Measurements from ENCODE around the gene GRIK1. TPM values are rescaled to one million over a fixed set of nuclear protein-coding genes. Genes with fewer than 3 reads are reported as not detected.

Gene GRIK1
- polyA plus RNA-seq, 1 donor from 2014 or later = 8.7 TPM

DNA sequence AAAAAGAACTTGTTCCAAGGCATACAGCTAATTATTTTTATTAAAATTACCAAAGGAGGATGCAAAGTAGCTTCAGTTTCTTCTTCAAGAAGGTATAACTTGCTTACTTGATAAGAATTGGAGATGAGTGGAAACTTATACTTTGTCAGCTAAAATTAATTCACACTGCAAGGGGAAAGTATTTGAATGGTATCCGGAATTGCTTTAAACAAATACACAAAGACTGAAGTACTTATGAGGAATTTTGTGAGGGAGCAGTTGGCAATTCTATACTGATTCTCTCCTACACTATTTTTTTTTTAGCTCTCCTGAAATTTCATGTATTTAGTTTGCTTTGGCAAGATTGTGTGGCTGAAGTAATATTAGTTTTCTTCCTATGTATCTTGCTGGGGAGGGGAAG lies 39.2 kb upstream of the GRIK1 start:
- no peaks in the 10 kb centered on the region for H3K27me3 ChIP-seq (ENCODE audit: insufficient read depth, low read depth, low read length)
- no peak overlapping the region for H3K4me2 ChIP-seq (ENCODE audit: low read length)
- H3K79me2 ChIP-seq (replicated peaks; ENCODE audit: insufficient read depth, low read length) = no peaks in the 10 kb centered on the region
- no peak overlapping the region for H3K9ac ChIP-seq (ENCODE audit: low read length)
- H3K27ac ChIP-seq (ENCODE audit: low read length) = no peak overlapping the region
- H3F3A ChIP-seq (ENCODE audit: insufficient read depth, low read length, poor library complexity, severe bottlenecking) = no peaks in the 10 kb centered on the region
- TF ChIP-seq TAF1 (IDR thresholded peaks at IDR 0.05; ENCODE audit: low read depth) = no peak
- TF ChIP-seq POLR2AphosphoS5 (IDR thresholded peaks at IDR 0.05) = no peak
- TF ChIP-seq EP300 (conservative IDR thresholded peaks at IDR 0.05; ENCODE audit: poor library complexity, severe bottlenecking) = no peak
- no peak for TF ChIP-seq EZH2 (IDR thresholded peaks at IDR 0.05; ENCODE audit: borderline replicate concordance, insufficient read depth, low read length, poor library complexity, severe bottlenecking)
- TF ChIP-seq RAD21 (conservative IDR thresholded peaks at IDR 0.05) = no peak
- TF ChIP-seq MXI1 (conservative IDR thresholded peaks at IDR 0.05; ENCODE audit: poor library complexity, severe bottlenecking) = no peak
- TF ChIP-seq, protein P1, sequence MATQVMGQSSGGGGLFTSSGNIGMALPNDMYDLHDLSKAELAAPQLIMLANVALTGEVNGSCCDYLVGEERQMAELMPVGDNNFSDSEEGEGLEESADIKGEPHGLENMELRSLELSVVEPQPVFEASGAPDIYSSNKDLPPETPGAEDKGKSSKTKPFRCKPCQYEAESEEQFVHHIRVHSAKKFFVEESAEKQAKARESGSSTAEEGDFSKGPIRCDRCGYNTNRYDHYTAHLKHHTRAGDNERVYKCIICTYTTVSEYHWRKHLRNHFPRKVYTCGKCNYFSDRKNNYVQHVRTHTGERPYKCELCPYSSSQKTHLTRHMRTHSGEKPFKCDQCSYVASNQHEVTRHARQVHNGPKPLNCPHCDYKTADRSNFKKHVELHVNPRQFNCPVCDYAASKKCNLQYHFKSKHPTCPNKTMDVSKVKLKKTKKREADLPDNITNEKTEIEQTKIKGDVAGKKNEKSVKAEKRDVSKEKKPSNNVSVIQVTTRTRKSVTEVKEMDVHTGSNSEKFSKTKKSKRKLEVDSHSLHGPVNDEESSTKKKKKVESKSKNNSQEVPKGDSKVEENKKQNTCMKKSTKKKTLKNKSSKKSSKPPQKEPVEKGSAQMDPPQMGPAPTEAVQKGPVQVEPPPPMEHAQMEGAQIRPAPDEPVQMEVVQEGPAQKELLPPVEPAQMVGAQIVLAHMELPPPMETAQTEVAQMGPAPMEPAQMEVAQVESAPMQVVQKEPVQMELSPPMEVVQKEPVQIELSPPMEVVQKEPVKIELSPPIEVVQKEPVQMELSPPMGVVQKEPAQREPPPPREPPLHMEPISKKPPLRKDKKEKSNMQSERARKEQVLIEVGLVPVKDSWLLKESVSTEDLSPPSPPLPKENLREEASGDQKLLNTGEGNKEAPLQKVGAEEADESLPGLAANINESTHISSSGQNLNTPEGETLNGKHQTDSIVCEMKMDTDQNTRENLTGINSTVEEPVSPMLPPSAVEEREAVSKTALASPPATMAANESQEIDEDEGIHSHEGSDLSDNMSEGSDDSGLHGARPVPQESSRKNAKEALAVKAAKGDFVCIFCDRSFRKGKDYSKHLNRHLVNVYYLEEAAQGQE (IDR thresholded peaks at IDR 0.05; ENCODE audit: borderline replicate concordance) = no peak
- TF ChIP-seq SMC3 (conservative IDR thresholded peaks at IDR 0.05; ENCODE audit: poor library complexity) = no peak
- TF ChIP-seq, protein P2, sequence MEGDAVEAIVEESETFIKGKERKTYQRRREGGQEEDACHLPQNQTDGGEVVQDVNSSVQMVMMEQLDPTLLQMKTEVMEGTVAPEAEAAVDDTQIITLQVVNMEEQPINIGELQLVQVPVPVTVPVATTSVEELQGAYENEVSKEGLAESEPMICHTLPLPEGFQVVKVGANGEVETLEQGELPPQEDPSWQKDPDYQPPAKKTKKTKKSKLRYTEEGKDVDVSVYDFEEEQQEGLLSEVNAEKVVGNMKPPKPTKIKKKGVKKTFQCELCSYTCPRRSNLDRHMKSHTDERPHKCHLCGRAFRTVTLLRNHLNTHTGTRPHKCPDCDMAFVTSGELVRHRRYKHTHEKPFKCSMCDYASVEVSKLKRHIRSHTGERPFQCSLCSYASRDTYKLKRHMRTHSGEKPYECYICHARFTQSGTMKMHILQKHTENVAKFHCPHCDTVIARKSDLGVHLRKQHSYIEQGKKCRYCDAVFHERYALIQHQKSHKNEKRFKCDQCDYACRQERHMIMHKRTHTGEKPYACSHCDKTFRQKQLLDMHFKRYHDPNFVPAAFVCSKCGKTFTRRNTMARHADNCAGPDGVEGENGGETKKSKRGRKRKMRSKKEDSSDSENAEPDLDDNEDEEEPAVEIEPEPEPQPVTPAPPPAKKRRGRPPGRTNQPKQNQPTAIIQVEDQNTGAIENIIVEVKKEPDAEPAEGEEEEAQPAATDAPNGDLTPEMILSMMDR (IDR thresholded peaks at IDR 0.05; ENCODE audit: poor library complexity, severe bottlenecking) = no peak
- H4K20me1 ChIP-seq (ENCODE audit: insufficient read depth) = no peaks in the 10 kb centered on the region
- no peaks in the 10 kb centered on the region for H3K9me3 ChIP-seq (ENCODE audit: low read length)
- H3K9me2 ChIP-seq (ENCODE audit: insufficient read depth, low read length) = no peaks in the 10 kb centered on the region
- no peak overlapping the region for H3K4me3 ChIP-seq (ENCODE audit: low read length)
- H3K36me3 ChIP-seq (ENCODE audit: insufficient read depth, low read length) = no peaks in the 10 kb centered on the region
- no peak overlapping the region for H2AFZ ChIP-seq (ENCODE audit: low read depth, low read length)

DNA sequence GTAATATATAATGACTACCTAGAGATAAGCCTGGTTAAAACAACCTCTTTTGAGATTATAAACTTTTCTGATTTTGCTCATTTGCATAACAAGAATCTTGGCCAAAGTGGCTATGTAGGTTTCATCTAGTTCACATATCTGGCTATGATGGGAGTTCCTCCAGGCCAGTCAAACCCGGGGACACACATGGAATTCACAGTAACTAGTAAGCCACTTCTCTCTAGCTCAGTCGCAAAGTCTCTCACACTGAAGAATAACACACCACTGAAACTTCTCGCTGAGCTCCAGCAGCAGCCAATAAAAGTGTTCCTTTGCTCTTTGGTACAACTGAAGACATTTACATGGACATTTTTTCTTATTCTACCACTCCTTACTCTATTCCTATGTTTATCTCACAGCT lies 36.0 kb upstream of the GRIK1 start:
- TF ChIP-seq, protein P1 (IDR thresholded peaks at IDR 0.05; ENCODE audit: borderline replicate concordance) = no peak
- no peak for TF ChIP-seq POLR2AphosphoS5 (IDR thresholded peaks at IDR 0.05)
- no peak overlapping the region for H3K4me3 ChIP-seq (ENCODE audit: low read length)
- H3K9me2 ChIP-seq (ENCODE audit: insufficient read depth, low read length) = no peaks in the 10 kb centered on the region
- H4K20me1 ChIP-seq (ENCODE audit: insufficient read depth) = no peaks in the 10 kb centered on the region
- H3K36me3 ChIP-seq (ENCODE audit: insufficient read depth, low read length) = no peaks in the 10 kb centered on the region
- H3K79me2 ChIP-seq (replicated peaks; ENCODE audit: insufficient read depth, low read length) = no peaks in the 10 kb centered on the region
- H3K27ac ChIP-seq (ENCODE audit: low read length) = no peak overlapping the region
- H2AFZ ChIP-seq (ENCODE audit: low read depth, low read length) = no peak overlapping the region
- H3K9me3 ChIP-seq (ENCODE audit: low read length) = no peaks in the 10 kb centered on the region
- H3K9ac ChIP-seq (ENCODE audit: low read length) = no peak overlapping the region
- H3K4me2 ChIP-seq (ENCODE audit: low read length) = no peak overlapping the region
- H3K27me3 ChIP-seq (ENCODE audit: insufficient read depth, low read depth, low read length) = no peaks in the 10 kb centered on the region
- H3F3A ChIP-seq (ENCODE audit: insufficient read depth, low read length, poor library complexity, severe bottlenecking) = no peaks in the 10 kb centered on the region
